ENCODE data around the gene GABRG3. TPM values are rescaled to one million over a fixed set of nuclear protein-coding genes. Genes with fewer than 3 reads are reported as not detected.
"Not testable (repeated sequence)": the region's sequence is repeated elsewhere in the genome, so short reads cannot be mapped to it uniquely, and the experiment has no call there.

GABRG3 gene
- total and polyA plus RNA-seq, 4 donors: 0.02 to 0.19 TPM; not detected in 2

GRCh38 chr15:27361438-27361837 is 390.5 kb downstream of the GABRG3 start (continued):
- TF ChIP-seq EGR1 (IDR thresholded peaks at IDR 0.05; ENCODE audit: low read depth in 2 of 2): no peak
- no peak for TF ChIP-seq ZBTB33 (IDR thresholded peaks at IDR 0.05)
- TF ChIP-seq GABPA (IDR thresholded peaks at IDR 0.05 in 1 of 2, conservative IDR thresholded peaks at IDR 0.05 in 1 of 2): no peak
- no peak for TF ChIP-seq YY1 (IDR thresholded peaks at IDR 0.05)
- TF ChIP-seq NR2F2 (IDR thresholded peaks at IDR 0.05): no peak
- TF ChIP-seq ATF3 (IDR thresholded peaks at IDR 0.05): no peak
- TF ChIP-seq FOXA2 (IDR thresholded peaks at IDR 0.05): no peak

- DNase-seq (ENCODE audit: low spot score): no peak
- no peak overlapping the region for H3K27ac ChIP-seq (ENCODE audit: low read depth in 1 of 2, low read length in 2 of 2)
- H3K4me3 ChIP-seq (ENCODE audit: low read depth in 1 of 3, low read length in 3 of 3): no peak overlapping the region
- H3K27me3 ChIP-seq (ENCODE audit: control insufficient read depth in 4 of 4, insufficient read depth in 4 of 4, low read length in 3 of 4): no peaks in the 10 kb centered on the region
- WGBS: 67% methylated on average over 2 of the region's 2 CpGs
- H3K9ac ChIP-seq (ENCODE audit: low read depth in 1 of 2, low read length in 2 of 2): no peak overlapping the region
- no peaks in the 10 kb centered on the region for H3K9me3 ChIP-seq (ENCODE audit: control insufficient read depth in 4 of 4, low read length in 3 of 4)
- TF ChIP-seq EGR1 (IDR thresholded peaks at IDR 0.05; ENCODE audit: low read depth in 2 of 2): no peak
- no peak for TF ChIP-seq FOXA2 (IDR thresholded peaks at IDR 0.05)
- no peak for TF ChIP-seq RXRA (IDR thresholded peaks at IDR 0.05)
- TF ChIP-seq, protein P1, sequence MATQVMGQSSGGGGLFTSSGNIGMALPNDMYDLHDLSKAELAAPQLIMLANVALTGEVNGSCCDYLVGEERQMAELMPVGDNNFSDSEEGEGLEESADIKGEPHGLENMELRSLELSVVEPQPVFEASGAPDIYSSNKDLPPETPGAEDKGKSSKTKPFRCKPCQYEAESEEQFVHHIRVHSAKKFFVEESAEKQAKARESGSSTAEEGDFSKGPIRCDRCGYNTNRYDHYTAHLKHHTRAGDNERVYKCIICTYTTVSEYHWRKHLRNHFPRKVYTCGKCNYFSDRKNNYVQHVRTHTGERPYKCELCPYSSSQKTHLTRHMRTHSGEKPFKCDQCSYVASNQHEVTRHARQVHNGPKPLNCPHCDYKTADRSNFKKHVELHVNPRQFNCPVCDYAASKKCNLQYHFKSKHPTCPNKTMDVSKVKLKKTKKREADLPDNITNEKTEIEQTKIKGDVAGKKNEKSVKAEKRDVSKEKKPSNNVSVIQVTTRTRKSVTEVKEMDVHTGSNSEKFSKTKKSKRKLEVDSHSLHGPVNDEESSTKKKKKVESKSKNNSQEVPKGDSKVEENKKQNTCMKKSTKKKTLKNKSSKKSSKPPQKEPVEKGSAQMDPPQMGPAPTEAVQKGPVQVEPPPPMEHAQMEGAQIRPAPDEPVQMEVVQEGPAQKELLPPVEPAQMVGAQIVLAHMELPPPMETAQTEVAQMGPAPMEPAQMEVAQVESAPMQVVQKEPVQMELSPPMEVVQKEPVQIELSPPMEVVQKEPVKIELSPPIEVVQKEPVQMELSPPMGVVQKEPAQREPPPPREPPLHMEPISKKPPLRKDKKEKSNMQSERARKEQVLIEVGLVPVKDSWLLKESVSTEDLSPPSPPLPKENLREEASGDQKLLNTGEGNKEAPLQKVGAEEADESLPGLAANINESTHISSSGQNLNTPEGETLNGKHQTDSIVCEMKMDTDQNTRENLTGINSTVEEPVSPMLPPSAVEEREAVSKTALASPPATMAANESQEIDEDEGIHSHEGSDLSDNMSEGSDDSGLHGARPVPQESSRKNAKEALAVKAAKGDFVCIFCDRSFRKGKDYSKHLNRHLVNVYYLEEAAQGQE (IDR thresholded peaks at IDR 0.05): no peak
- no peak for TF ChIP-seq GABPA (IDR thresholded peaks at IDR 0.05 in 1 of 2, conservative IDR thresholded peaks at IDR 0.05 in 1 of 2)
- TF ChIP-seq JUND (IDR thresholded peaks at IDR 0.05): no peak
- no peak for TF ChIP-seq CTCF (IDR thresholded peaks at IDR 0.05; ENCODE audit: low read depth, low read length, missing input control)
- no peak for TF ChIP-seq NR2F2 (IDR thresholded peaks at IDR 0.05)
- TF ChIP-seq YY1 (IDR thresholded peaks at IDR 0.05): no peak
- no peak for TF ChIP-seq RAD21 (IDR thresholded peaks at IDR 0.05)
- TF ChIP-seq FOXA1 (IDR thresholded peaks at IDR 0.05): no peak
- TF ChIP-seq SP1 (IDR thresholded peaks at IDR 0.05): no peak
- no peak for TF ChIP-seq HNF4G (IDR thresholded peaks at IDR 0.05)
- TF ChIP-seq TAF1 (conservative IDR thresholded peaks at IDR 0.05): no peak
- no peak for TF ChIP-seq HNF4A (conservative IDR thresholded peaks at IDR 0.05)
- H3K4me1 ChIP-seq (ENCODE audit: control insufficient read depth in 4 of 4, insufficient read depth in 4 of 4, low read length in 3 of 4): no peaks in the 10 kb centered on the region
- H3K36me3 ChIP-seq (ENCODE audit: control insufficient read depth in 4 of 4, insufficient read depth in 3 of 4, low read depth in 1 of 4, low read length in 3 of 4): no peaks in the 10 kb centered on the region
Observed at GRCh38 chr15:27365456-27365855, 394.5 kb downstream of the GABRG3 start.

GRCh38 chr15:27377391-27377790 is 406.4 kb downstream of the GABRG3 start:
- H3K4me1 ChIP-seq (ENCODE audit: control insufficient read depth in 4 of 4, insufficient read depth in 4 of 4, low read length in 3 of 4); H3K9me3 ChIP-seq (ENCODE audit: control insufficient read depth in 4 of 4, low read length in 3 of 4); H3K4me3 ChIP-seq (ENCODE audit: low read depth in 1 of 3, low read length in 3 of 3); H3K36me3 ChIP-seq (ENCODE audit: control insufficient read depth in 4 of 4, insufficient read depth in 3 of 4, low read depth in 1 of 4, low read length in 3 of 4); H3K27ac ChIP-seq (ENCODE audit: low read depth in 1 of 2, low read length in 2 of 2); H3K27me3 ChIP-seq (ENCODE audit: control insufficient read depth in 4 of 4, insufficient read depth in 4 of 4, low read length in 3 of 4); DNase-seq (ENCODE audit: low spot score); H3K9ac ChIP-seq (ENCODE audit: low read depth in 1 of 2, low read length in 2 of 2): not testable (repeated sequence)
- 85% methylated on average over 2 of the region's 2 CpGs for WGBS

All from liver (tissue), 9 donors.